HG03045 (cell line): ENCODE data around the gene BPIFA3.

Experiments
- ATAC-seq: cut with Tn5 transposase; IDR thresholded peaks from one replicate; pipeline ENCODE4 v1.9.1; 2021; ENCODE audit warnings: mild to moderate bottlenecking, moderate library complexity; ENCODE audit not compliant: unreplicated experiment

Gene BPIFA3

GRCh38 chr20:33259371-33259770, 42.2 kb downstream of the BPIFA3 start:
- no peak for ATAC-seq

DNA sequence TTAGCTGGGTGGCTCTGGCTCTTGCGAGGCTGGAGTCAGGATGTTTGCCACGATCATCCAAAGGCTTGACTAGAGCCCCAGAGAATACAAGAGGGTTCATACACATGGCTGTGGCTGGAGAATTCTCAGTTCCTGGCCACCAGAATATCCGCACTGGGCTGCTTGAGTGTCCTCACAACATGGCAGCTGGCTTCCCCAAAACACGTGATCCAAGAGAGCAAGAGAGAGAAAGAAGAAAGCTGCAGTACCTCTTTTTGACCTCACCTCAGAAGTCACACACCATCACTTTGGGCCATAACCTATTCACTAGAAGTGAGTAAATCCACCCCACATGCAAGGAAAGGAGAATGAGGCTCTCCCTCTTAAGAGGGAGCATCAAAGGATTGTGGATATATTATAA, 44.3 kb downstream of the BPIFA3 start:
- ATAC-seq: no peak

GRCh38 chr20:33262658-33263065, 45.5 kb downstream of the BPIFA3 start:
- no peak for ATAC-seq

GRCh38 chr20:33263784-33264183, 46.6 kb downstream of the BPIFA3 start:
- no peak for ATAC-seq

DNA sequence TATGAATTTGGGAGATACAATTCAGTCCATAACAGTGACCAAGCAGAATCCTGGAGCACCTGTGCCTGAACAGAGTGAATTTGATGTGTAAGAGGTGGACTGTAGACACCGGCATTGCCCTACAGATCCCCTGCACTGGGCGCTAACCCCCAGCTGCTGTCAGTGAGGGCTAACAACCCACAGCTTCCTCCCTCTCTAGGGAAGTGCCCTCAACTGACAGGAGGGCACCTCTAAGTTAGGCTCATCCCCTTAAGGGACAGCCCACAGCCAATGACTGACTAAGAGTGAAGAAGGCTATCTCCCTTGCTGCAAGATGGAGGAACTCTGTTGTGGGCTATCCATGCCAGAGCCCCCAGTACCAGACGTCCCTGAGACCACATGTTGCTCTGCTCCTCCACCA, 50.5 kb downstream of the BPIFA3 start:
- ATAC-seq: no peak

DNA sequence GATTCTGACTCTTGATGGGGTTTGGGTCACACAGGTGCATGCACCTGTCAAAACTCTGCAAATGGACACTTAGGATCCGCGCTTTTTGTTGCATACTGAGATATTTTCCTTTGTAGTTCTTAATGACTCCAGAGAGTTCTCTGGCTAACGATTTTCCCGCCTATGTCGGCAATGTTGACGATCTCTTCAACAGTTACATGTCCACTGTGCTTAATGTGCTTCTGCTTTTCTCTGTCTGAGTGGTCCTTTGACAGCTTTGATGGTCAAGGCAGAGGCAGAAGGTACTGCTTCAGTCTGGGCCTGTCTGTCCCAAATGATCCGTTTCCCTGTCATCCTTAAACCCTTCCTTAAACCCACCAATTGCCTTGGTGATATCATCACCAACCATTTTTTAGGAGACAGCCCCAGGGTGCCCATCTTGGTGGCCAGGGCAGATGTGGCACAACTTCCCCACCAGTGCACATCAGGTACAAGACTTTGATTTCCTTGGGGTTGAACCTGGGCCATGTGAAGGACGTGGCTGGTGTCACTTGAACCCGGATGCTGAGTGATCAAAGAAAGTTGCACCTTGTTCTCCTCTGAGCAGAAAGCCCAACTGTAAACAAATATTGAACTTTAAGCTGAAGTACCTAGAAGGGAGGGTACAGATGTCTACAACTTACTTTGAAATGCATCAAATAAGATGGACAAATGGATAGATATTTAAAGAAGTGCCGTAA, 55.2 kb downstream of the BPIFA3 start:
- ATAC-seq: no peak

GRCh38 chr20:33273117-33273851, 56.1 kb downstream of the BPIFA3 start:
- no peak for ATAC-seq

GRCh38 chr20:33275215-33275614, 58.1 kb downstream of the BPIFA3 start:
- ATAC-seq: no peak

DNA sequence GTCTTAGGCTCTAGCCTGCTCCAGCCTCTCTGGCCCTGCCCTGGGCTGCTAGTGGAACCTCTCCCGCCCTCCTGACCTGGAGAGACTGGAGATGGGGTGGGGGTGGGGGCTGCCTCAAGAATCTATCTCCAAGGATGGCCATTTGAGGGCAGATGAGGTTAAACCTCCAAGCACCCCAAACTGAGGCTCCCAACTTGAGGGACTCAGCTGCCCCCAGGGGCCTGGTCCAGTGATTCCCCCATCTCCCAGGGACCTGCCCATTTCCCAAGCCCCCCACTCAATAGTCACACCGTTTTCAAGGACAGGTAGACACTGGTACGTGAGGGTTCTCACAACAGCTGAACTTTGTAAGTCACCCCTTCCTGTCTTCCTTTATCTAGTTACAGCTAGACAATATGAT, 58.7 kb downstream of the BPIFA3 start:
- ATAC-seq: no peak

- ATAC-seq: no peak
Measured at GRCh38 chr20:33276303-33277113, 59.4 kb downstream of the BPIFA3 start.
